ENCODE data around the gene ASB1. TPM values are rescaled to one million over a fixed set of nuclear protein-coding genes. Genes with fewer than 3 reads are reported as not detected.
"Not testable (repeated sequence)": the region's sequence is repeated elsewhere in the genome, so short reads cannot be mapped to it uniquely, and the experiment has no call there.

ASB1 gene
- total RNA-seq, 1 donor from 2014 or later: 26.6 TPM

DNA sequence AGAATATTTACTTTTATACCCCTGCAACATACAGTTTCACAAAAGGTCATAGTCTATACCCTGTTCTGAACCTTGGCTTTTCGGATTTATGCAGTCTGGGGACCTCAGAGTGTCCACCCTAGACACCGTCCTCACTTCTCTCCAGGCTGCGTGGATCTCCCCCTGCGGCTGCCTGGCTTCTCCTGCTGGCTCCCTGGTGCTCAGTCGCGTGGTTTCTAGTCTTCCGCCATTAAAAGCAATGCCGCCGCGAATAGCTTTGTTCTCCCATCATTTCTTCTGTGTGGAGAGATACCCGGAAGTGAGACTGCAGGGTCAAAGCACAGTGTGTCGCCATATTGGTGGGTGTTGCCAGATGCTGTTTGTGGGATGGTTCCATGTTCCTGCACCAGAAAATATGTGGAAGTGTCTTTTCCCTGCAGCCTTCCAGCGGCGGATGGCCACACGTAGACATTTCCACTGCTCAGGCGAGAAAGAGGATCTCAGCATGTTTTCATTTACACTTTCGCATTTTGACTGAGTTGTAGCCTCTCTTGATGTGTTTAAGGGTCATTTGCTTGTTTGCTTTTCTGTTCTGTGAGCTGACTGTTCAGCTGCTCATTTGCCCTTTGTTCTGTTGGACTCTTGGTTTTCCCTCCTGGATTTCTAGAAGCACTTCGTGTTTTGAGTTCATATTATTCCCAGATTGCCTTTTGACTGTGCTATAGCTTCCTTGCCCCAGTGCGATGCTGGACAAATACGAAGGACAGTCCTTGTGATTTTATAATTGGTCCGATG is 22.9 kb upstream of the ASB1 start:
- H3K9me3 ChIP-seq (ENCODE audit: control insufficient read depth in 3 of 3, low read length in 3 of 3): no peaks in the 10 kb centered on the region
- no peak overlapping the region for H3K4me3 ChIP-seq (ENCODE audit: low read length in 3 of 3)
- H3K4me1 ChIP-seq (ENCODE audit: control insufficient read depth in 3 of 3, insufficient read depth in 3 of 3, low read length in 3 of 3): peaks cover 0 to under 1% (median 0%) of the 10 kb centered on the region in 3 donors
- H3K36me3 ChIP-seq (ENCODE audit: control insufficient read depth in 3 of 3, insufficient read depth in 3 of 3, low read length in 3 of 3): peaks cover 0 to 13% (median 12%) of the 10 kb centered on the region in 3 donors
- no peak overlapping the region for H3K9ac ChIP-seq (ENCODE audit: low read depth in 1 of 3, low read length in 3 of 3)
- no peak overlapping the region for H3K27ac ChIP-seq (ENCODE audit: low read depth, low read length)
- no peaks in the 10 kb centered on the region for H3K27me3 ChIP-seq (ENCODE audit: control insufficient read depth in 3 of 3, insufficient read depth in 3 of 3, low read length in 3 of 3)

DNA sequence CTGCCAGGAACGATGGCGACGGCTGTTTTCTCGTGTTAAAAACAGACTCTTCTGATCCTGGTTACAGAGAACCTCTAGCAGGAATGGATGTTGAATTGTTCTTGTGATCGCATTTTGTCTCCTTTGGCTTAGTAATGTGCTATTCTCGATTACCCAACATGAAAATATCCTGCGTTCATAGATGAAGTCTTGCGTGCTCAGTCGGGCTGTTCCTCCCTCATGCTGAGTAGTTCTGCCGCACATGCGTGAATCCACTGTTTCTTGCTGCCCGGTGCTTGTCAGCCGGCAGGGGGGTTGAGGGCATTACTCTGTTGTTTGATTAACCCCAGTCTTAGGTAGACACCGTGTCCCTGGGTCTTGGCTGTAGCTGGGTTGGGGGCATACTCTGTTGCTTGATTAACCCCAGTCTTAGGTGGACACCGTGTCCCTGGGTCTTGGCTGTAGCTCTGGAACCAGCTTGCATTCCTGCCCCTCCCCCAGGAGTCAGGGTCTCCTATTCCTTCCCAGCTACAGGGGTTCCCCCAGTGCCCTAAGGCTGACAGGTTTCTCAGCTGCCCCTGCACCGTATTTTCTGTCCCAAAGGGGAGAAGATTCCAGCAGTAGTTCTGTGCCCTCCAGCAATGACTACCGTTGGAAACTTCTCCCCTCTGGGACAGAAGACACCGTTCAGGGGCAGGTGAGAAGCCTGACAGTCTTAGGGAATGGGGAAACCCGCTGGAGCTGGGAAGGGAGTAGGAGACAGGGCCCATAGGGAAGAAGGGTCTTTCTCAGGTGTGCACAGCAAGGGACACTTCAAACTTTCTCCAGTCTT is 22.1 kb upstream of the ASB1 start:
- Histone ChIP-seq H3K27me3 (ENCODE audit: control insufficient read depth in 3 of 3, insufficient read depth in 3 of 3, low read length in 3 of 3) (no peaks in the 10 kb centered on the region), H3K27ac (ENCODE audit: low read depth, low read length) (no peak overlapping the region), H3K4me1 (ENCODE audit: control insufficient read depth in 3 of 3, insufficient read depth in 3 of 3, low read length in 3 of 3) (peaks cover 0 to 5% (median 0%) of the 10 kb centered on the region in 3 donors), H3K9ac (ENCODE audit: low read depth in 1 of 3, low read length in 3 of 3) (no peak overlapping the region), H3K4me3 (ENCODE audit: low read length in 3 of 3) (no peak overlapping the region), H3K36me3 (ENCODE audit: control insufficient read depth in 3 of 3, insufficient read depth in 3 of 3, low read length in 3 of 3) (peaks cover 0 to 10% (median 8%) of the 10 kb centered on the region in 3 donors), H3K9me3 (ENCODE audit: control insufficient read depth in 3 of 3, low read length in 3 of 3) (no peaks in the 10 kb centered on the region)

DNA sequence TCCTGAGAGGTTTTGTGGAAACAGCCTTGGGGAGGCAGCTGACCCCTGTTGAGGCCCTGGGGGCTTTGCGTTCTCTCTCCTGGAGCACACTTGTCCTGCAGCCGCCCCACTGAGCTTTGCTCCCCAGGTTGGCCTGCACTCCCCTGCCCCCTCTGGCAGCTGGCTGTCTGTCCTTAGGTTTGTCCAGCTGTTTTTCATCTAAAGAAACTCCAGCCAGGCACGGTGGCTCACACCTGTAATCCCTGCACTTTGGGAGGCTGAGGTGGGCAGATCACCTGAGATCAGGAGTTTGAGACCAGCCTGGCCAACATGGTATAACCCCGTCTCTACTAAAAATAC is 21.5 kb upstream of the ASB1 start:
- H3K27me3 ChIP-seq (ENCODE audit: control insufficient read depth in 3 of 3, insufficient read depth in 3 of 3, low read length in 3 of 3); H3K36me3 ChIP-seq (ENCODE audit: control insufficient read depth in 3 of 3, insufficient read depth in 3 of 3, low read length in 3 of 3); H3K4me3 ChIP-seq (ENCODE audit: low read length in 3 of 3); H3K27ac ChIP-seq (ENCODE audit: low read depth, low read length); H3K4me1 ChIP-seq (ENCODE audit: control insufficient read depth in 3 of 3, insufficient read depth in 3 of 3, low read length in 3 of 3); H3K9me3 ChIP-seq (ENCODE audit: control insufficient read depth in 3 of 3, low read length in 3 of 3); H3K9ac ChIP-seq (ENCODE audit: low read depth in 1 of 3, low read length in 3 of 3): not testable (repeated sequence)

DNA sequence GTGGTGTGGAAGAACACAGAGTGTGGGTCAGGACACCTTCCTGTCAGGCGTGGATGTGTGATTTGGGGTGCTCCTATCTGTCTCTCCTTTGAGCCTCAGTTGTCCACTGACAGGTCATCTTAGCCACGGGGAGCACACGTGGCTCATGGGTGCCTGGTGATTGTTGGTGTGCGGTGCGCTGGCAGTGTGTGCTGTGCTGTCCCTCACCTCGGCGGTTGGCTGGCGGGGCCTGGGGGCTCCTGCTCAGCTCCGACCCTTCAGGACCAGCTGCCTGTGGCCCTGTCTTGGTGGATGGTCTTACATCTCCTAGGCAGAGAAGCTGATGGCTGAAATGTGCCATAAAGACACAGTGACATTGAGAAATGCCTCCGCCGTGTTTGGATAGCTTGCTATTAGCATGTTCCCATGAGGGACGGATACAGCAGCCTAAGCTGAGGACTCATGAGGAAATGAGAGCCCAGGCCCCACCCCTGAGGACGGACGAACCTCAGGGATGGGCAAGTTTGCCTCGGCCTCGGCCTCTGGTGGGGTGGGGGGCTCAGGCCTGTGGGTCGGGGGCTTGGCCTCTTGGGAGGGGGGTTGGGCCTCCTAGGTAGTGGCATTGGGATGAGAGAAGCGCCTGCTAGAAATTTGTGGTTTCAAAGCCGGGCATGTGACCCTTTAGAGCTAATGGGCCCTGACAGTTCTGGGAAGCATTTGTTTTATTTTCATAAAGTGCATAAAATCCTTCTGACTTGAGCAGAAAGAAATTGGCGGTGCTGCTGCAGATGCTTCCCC is 20.3 kb upstream of the ASB1 start:
- no peaks in the 10 kb centered on the region for H3K9me3 ChIP-seq (ENCODE audit: control insufficient read depth in 3 of 3, low read length in 3 of 3)
- no peak overlapping the region for H3K27ac ChIP-seq (ENCODE audit: low read depth, low read length)
- peaks cover 0 to 9% (median 7%) of the 10 kb centered on the region in 3 donors for H3K36me3 ChIP-seq (ENCODE audit: control insufficient read depth in 3 of 3, insufficient read depth in 3 of 3, low read length in 3 of 3)
- no peak overlapping the region for H3K4me3 ChIP-seq (ENCODE audit: low read length in 3 of 3)
- no peaks in the 10 kb centered on the region for H3K27me3 ChIP-seq (ENCODE audit: control insufficient read depth in 3 of 3, insufficient read depth in 3 of 3, low read length in 3 of 3)
- H3K4me1 ChIP-seq (ENCODE audit: control insufficient read depth in 3 of 3, insufficient read depth in 3 of 3, low read length in 3 of 3): peaks cover 0 to 5% (median 0%) of the 10 kb centered on the region in 3 donors
- no peak overlapping the region for H3K9ac ChIP-seq (ENCODE audit: low read depth in 1 of 3, low read length in 3 of 3)

DNA sequence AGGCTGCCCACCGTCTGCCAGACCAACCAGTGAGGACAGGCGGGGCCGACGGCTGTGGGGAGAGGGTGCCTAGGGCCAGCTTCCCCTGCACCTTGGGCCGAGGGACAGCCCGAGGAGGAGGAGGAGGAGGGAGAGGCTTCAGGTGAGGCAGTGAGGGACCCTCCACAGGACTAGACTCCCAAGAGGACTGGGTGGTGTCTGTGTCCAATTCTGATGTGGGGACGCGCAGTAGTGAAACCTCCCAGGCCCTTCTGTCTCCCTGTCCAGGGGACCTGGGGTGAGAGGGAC is 19.8 kb upstream of the ASB1 start:
- Histone ChIP-seq H3K4me1 (ENCODE audit: control insufficient read depth in 3 of 3, insufficient read depth in 3 of 3, low read length in 3 of 3) (peaks cover 0 to 5% (median 0%) of the 10 kb centered on the region in 3 donors), H3K27me3 (ENCODE audit: control insufficient read depth in 3 of 3, insufficient read depth in 3 of 3, low read length in 3 of 3) (no peaks in the 10 kb centered on the region), H3K9ac (ENCODE audit: low read depth in 1 of 3, low read length in 3 of 3) (no peak overlapping the region), H3K36me3 (ENCODE audit: control insufficient read depth in 3 of 3, insufficient read depth in 3 of 3, low read length in 3 of 3) (peaks cover 0 to 7% (median 3%) of the 10 kb centered on the region in 3 donors), H3K4me3 (ENCODE audit: low read length in 3 of 3) (no peak overlapping the region), H3K9me3 (ENCODE audit: control insufficient read depth in 3 of 3, low read length in 3 of 3) (no peaks in the 10 kb centered on the region), H3K27ac (ENCODE audit: low read depth, low read length) (no peak overlapping the region)

DNA sequence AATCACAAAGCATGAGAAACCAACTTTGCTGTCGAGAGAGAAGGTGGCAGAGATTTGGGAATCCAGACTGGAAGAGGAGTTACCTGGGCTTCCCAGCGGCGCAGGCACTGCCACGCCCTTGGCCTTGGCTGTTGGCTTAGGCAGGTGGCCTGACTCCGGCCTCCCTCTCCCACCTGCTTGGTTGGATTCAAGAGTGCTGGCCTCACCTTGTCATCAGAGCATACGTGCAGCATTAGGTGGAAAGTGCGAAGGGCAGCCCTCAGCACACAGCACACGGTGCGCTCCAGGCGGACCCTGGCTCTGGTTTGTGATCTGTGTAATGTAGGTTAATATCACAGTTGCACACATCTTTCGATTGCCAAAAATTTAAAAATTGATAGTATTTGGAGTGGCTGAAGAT is 19.2 kb upstream of the ASB1 start:
- Histone ChIP-seq H3K4me1 (ENCODE audit: control insufficient read depth in 3 of 3, insufficient read depth in 3 of 3, low read length in 3 of 3) (peaks cover 0 to 5% (median 0%) of the 10 kb centered on the region in 3 donors), H3K9ac (ENCODE audit: low read depth in 1 of 3, low read length in 3 of 3) (no peak overlapping the region), H3K27me3 (ENCODE audit: control insufficient read depth in 3 of 3, insufficient read depth in 3 of 3, low read length in 3 of 3) (no peaks in the 10 kb centered on the region), H3K36me3 (ENCODE audit: control insufficient read depth in 3 of 3, insufficient read depth in 3 of 3, low read length in 3 of 3) (peaks cover 0 to 7% (median 3%) of the 10 kb centered on the region in 3 donors), H3K4me3 (ENCODE audit: low read length in 3 of 3) (no peak overlapping the region), H3K9me3 (ENCODE audit: control insufficient read depth in 3 of 3, low read length in 3 of 3) (no peaks in the 10 kb centered on the region), H3K27ac (ENCODE audit: low read depth, low read length) (no peak overlapping the region)

DNA sequence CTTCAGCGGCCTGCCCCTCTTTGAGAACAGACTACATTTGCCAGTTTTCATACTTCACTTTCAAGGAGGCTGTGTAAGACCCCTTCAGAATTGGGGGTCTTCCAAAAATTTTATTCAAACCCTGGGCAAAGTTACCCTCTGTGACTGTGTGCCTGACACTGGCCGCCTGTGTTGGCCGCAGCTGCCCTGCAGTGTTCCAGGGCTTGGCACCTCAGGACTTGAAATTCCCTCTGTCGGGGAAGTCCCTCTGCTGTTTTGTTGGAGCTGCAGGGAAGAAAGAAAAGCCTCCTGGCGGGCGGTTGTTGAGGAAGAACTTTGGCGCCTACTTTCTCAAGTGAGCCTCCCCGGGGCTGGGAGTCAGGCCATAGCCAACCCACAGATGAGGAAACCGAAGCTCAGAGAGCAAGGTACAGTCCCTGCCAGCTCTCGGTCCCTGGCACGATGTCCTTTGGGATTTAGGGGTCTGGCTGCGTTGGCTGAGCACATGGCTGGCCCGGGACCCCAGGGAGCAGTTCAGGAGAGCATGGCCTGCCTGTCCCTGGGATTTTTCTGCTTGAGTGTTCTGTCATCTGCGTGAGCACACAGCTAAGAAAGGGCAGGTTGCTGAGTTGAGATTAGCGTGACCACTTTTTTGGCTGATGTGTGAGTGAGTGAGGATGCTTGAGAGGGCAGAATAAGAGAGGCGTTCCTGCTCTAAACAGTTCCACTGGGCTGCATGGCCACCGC is 17.9 kb upstream of the ASB1 start:
- Histone ChIP-seq H3K4me3 (ENCODE audit: low read length in 3 of 3) (no peak overlapping the region), H3K36me3 (ENCODE audit: control insufficient read depth in 3 of 3, insufficient read depth in 3 of 3, low read length in 3 of 3) (peaks cover 0 to 2% (median 0%) of the 10 kb centered on the region in 3 donors), H3K4me1 (ENCODE audit: control insufficient read depth in 3 of 3, insufficient read depth in 3 of 3, low read length in 3 of 3) (peaks cover 0 to 5% (median 0%) of the 10 kb centered on the region in 3 donors), H3K9ac (ENCODE audit: low read depth in 1 of 3, low read length in 3 of 3) (no peak overlapping the region), H3K9me3 (ENCODE audit: control insufficient read depth in 3 of 3, low read length in 3 of 3) (no peaks in the 10 kb centered on the region), H3K27me3 (ENCODE audit: control insufficient read depth in 3 of 3, insufficient read depth in 3 of 3, low read length in 3 of 3) (no peaks in the 10 kb centered on the region), H3K27ac (ENCODE audit: low read depth, low read length) (no peak overlapping the region)

DNA sequence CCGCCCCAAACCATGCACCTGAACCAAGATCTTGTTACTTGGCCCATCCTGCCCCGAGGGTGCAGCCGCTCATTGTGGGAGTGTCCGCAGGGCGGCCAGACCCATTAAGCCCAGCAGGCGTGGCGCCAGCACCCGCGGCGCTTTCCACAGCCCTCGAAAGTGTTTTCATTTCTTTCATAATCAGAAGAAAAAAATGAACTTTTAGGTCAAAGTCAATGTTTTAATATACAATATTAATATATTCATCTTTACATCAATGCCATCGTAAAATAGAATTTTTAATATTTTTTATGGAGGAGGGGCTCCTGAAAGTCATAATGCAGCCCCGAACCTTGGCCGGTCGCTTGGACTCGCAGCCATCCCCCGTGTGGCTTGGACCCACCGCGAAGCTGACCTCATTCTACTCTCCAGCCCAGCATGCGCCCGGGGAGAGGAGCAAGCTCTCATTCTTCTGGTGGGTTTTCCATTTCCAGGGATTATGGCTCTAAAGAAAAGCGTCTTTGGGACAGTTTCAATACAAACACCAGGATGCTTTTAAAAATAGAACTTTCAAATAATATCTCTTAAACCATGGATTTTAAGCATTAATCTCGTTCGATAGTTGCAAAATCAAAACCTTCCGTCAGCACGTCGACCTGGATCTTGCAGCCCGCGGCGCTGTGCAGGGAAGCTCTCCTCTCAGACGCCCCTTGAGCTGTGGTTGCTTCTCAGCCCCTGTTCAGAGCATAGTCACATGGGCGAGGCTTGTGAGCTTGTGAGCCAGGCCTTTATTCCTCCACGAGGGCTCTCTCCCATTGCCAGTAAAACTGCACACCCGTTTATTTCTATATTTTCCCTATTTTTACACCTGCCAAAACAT is 17.2 kb upstream of the ASB1 start:
- Histone ChIP-seq H3K4me1 (ENCODE audit: control insufficient read depth in 3 of 3, insufficient read depth in 3 of 3, low read length in 3 of 3) (peaks cover 0 to 5% (median 0%) of the 10 kb centered on the region in 3 donors), H3K9ac (ENCODE audit: low read depth in 1 of 3, low read length in 3 of 3) (no peak overlapping the region), H3K4me3 (ENCODE audit: low read length in 3 of 3) (no peak overlapping the region), H3K27ac (ENCODE audit: low read depth, low read length) (no peak overlapping the region), H3K36me3 (ENCODE audit: control insufficient read depth in 3 of 3, insufficient read depth in 3 of 3, low read length in 3 of 3) (peaks cover 0 to 2% (median 0%) of the 10 kb centered on the region in 3 donors), H3K9me3 (ENCODE audit: control insufficient read depth in 3 of 3, low read length in 3 of 3) (no peaks in the 10 kb centered on the region), H3K27me3 (ENCODE audit: control insufficient read depth in 3 of 3, insufficient read depth in 3 of 3, low read length in 3 of 3) (no peaks in the 10 kb centered on the region)
